Omental fat pad (tissue), 4 donors: ENCODE results near the gene JADE1. TPM values are rescaled to one million over a fixed set of nuclear protein-coding genes. Genes with fewer than 3 reads are reported as not detected.

Experiments used
- ATAC-seq: fragments of 150-250 bp; one replicate; pipeline ENCODE4 v1.9.1; 2016; ENCODE audit warnings: mild to moderate bottlenecking, moderate library complexity; ENCODE audit not compliant: low FRiP score
- DNase-seq: peaks from one replicate; pipeline ENCODE4 v3.0.0-alpha.2; 2019; ENCODE audit warnings: low spot score
- CTCF ChIP-seq, 3 donors: fragments of 450-650 bp; IDR thresholded peaks; one replicate each; pipeline ENCODE4 v1.5.1; 2016 to 2017; ENCODE audit warnings: antibody characterized with exemption in 3 of 3, mild to moderate bottlenecking in 3 of 3, moderate library complexity in 2 of 3
- total RNA-seq, 4 donors: library from RNA; depleted of rRNA; stranded (reverse); fragments of >200 nt; gene quantifications; one replicate each; pipeline ENCODE4 v1.1.0, GENCODE V29; 2016

Gene JADE1
- total RNA-seq, 4 donors from 2014 or later: 37.2 to 57.4 (median 45.5) TPM

GRCh38 chr4:128853741-128854140 is 44.2 kb downstream of the JADE1 start:
- DNase-seq (no peak), ATAC-seq (no peak)
- TF ChIP-seq CTCF (IDR thresholded peaks at IDR 0.05): no peak

GRCh38 chr4:128854433-128854832 is 44.9 kb downstream of the JADE1 start:
- TF ChIP-seq CTCF (IDR thresholded peaks at IDR 0.05): no peak
- DNase-seq: no peak
- no peak for ATAC-seq

DNA sequence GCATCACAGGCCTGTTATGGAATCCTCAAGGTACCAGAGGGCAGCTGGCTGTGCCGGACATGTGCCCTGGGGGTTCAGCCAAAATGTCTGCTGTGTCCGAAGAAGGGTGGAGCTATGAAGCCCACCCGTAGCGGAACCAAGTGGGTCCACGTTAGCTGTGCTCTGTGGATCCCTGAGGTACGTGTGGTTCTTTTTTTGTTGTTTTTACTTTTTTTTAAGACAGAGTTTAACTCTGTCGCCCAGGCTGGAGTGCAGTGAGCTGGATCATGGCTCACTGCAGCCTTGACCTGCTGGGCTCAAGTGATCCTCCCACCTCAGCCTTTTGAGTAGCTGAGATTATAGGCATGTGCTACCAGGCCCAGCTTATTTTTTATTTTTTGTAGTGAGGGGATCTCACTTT is 46.1 kb downstream of the JADE1 start:
- no peak for TF ChIP-seq CTCF (IDR thresholded peaks at IDR 0.05)
- ATAC-seq (no peak), DNase-seq (no peak)

- no peak for TF ChIP-seq CTCF (IDR thresholded peaks at IDR 0.05)
- DNase-seq (no peak), ATAC-seq (no peak)
Observed at GRCh38 chr4:128856246-128856645, 46.7 kb downstream of the JADE1 start.

DNA sequence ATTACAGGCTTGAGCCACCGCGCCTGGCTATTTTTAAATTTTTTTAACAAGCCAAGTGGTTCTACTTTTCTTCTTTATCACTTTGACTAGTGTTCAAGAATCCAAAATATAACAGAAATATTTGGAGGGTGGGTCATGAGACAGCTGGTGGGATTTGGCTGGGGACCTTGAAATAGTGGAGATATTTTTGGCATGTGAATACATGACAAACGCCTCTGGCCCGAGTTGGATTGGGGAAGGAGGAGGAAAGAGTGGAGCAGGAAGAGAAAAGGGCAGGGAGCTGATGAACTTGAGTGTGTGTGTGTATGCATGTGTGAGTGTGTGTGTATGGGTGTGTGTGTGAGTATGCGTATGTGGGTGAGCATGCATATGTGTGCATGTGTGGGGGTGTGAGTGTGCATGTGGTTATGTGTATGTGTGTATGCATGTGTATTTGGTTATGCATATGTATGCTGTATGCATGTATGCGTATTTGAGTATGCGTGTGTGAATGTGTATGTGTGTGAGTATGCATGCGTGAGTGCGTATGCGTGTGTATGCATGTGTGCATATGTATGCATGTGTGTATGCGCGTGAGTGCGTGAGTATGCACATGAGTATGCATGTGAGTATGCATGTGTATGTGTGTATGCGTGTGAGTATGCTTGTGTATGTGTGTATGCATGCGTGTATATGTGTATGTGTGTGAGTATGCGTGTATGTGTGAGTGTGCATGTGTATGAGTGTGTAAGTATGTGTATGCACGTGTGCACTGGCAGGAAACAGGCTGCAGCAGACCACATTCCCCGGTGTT is 49.6 kb downstream of the JADE1 start:
- ATAC-seq: no peak
- no peak for TF ChIP-seq CTCF (IDR thresholded peaks at IDR 0.05)
- DNase-seq: no peak

GRCh38 chr4:128859887-128860677 is 50.6 kb downstream of the JADE1 start:
- no peak for DNase-seq
- no peak for TF ChIP-seq CTCF (IDR thresholded peaks at IDR 0.05)
- no peak for ATAC-seq
